HG03025 (cell line): Measurements from ENCODE around the gene IL15.
"Not testable (repeated sequence)": the region's sequence is repeated elsewhere in the genome, so short reads cannot be mapped to it uniquely, and the experiment has no call there.

Experiments used
- ATAC-seq: cut with Tn5 transposase; IDR thresholded peaks from one replicate; pipeline ENCODE4 v1.9.1; 2021; ENCODE audit warnings: mild to moderate bottlenecking, moderate library complexity; ENCODE audit not compliant: unreplicated experiment, low FRiP score

IL15 gene

GRCh38 chr4:141692081-141692480, 55.7 kb downstream of the IL15 start:
- ATAC-seq = no peak

- ATAC-seq = no peak
Observed at GRCh38 chr4:141697116-141697515, 60.7 kb downstream of the IL15 start.

- ATAC-seq = no peak
Observed at GRCh38 chr4:141702472-141703182, 66.2 kb downstream of the IL15 start.

- no peak for ATAC-seq
Observed at GRCh38 chr4:141703497-141703896, 67.1 kb downstream of the IL15 start.

- peak; percentile 63 for ATAC-seq
Observed at GRCh38 chr4:141705048-141705746, 68.8 kb downstream of the IL15 start.

- ATAC-seq = peak; percentile 56
Observed at GRCh38 chr4:141705747-141706377, 69.5 kb downstream of the IL15 start.

- no peak for ATAC-seq
Observed at GRCh38 chr4:141706445-141706844, 70.1 kb downstream of the IL15 start.

- ATAC-seq = no peak
Observed at GRCh38 chr4:141711211-141711610, 74.8 kb downstream of the IL15 start.

GRCh38 chr4:141713185-141713584, 76.8 kb downstream of the IL15 start:
- ATAC-seq = no peak

GRCh38 chr4:141713771-141714445, 77.5 kb downstream of the IL15 start:
- ATAC-seq = no peak

- ATAC-seq = no peak
Observed at GRCh38 chr4:141719585-141719984, 83.2 kb downstream of the IL15 start.

- no peak for ATAC-seq
Observed at GRCh38 chr4:141721174-141721573, 84.8 kb downstream of the IL15 start.

- ATAC-seq = no peak
Observed at GRCh38 chr4:141724646-141725045, 88.3 kb downstream of the IL15 start.

- no peak for ATAC-seq
Observed at GRCh38 chr4:141727420-141727819, 91.0 kb downstream of the IL15 start.

- no peak for ATAC-seq
Observed at GRCh38 chr4:141730805-141731204, 94.4 kb downstream of the IL15 start.

GRCh38 chr4:141731481-141731880, 95.1 kb downstream of the IL15 start:
- no peak for ATAC-seq

GRCh38 chr4:141739636-141740035, 103.3 kb downstream of the IL15 start:
- no peak for ATAC-seq

GRCh38 chr4:141746026-141746425, 109.6 kb downstream of the IL15 start:
- ATAC-seq = no peak

GRCh38 chr4:141751806-141752205, 115.4 kb downstream of the IL15 start:
- not testable (repeated sequence) for ATAC-seq

- no peak for ATAC-seq
Observed at GRCh38 chr4:141757287-141757686, 120.9 kb downstream of the IL15 start.

GRCh38 chr4:141759796-141760425, 123.5 kb downstream of the IL15 start:
- ATAC-seq = no peak
